GM10847 (cell line): ENCODE results near the gene MOV10L1.

Experiments
- POLR2A ChIP-seq: IDR thresholded peaks from 2 replicates; pipeline ENCODE4 v1.6.1; 2011; ENCODE audit not compliant: insufficient read length; ENCODE audit errors: extremely low read depth

Gene MOV10L1

DNA sequence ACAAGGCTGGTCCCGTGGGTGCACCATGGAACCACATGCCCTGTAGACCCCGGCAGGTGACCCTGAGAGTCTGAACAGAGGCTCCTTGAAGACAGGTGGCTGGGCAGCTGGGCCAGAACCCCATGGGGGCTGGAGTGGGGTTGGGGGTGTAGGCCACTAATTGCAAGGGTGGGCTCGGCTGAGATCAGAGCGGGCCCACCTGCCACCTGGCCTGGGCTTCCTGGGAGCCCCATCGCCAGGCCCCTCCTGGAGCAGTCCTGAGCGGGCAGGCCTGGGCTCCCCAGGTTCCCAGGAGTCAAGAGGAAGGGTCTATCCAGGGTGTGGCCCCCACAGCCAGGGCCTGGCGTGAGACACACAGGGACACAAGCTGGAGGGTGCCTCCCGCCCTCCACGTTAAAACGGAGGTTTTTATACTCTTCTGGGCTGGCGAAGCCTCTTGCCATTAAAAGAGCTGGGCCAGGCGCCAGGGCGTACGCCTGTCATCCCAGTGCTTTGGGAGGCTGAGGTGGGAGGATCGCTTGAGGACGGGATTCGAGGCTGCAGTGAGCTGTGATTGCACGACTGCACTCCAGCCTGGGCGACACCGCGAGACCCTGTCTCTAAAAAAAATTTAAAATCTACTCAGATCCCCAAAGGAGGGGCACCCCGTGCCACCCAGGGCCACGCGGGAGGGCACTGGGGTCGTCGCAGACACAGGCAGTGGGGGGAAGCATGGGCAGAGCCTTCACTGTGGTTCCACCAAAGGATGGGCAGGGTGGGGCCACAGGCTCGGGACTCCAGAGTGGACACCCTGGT lies 91.1 kb downstream of the MOV10L1 start:
- TF ChIP-seq POLR2A = no peak

DNA sequence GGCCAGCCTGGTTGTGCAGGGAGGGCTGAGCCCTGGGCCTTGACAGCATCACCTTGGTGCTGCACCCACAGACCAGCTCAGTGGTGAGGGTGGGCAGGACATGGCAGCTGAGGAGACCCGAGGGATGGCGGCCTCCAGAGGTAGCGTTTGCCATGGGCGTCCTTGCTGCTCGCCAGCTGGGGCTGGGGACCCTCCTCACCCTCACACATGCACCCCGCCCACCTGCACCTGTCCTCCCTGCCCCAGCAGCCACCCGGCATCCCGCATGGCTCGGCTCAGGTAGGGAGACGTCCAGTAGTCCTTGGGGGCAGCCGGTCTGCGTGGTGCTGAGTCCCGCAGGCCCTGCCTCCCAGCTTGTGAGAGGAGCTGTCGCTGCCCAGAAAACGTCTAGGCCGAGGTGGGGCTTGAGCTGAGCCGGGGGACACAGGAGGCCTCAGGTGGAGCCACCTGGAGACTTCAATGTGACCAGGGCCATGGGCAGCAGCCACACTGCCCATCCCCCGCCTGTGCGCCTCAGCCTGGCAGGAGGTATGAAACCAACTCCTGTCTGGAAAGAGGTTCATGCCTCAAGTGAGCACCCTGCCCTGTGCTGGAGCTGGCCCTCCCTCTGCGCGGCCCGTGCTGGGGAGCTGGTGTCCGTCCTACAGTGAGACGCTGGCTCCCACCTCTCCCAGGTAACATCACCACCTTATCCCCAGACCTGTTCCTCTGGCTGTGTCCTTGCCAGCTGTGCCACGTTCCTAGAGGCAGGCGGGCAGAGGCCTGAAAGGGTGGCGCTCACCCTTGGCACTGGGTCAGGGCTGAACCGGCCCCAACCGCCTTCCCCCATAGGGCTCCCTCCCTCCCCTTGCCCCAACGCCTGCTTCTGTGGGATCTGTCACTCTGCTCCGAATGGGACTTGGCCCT lies 92.6 kb downstream of the MOV10L1 start:
- no peak for TF ChIP-seq POLR2A

DNA sequence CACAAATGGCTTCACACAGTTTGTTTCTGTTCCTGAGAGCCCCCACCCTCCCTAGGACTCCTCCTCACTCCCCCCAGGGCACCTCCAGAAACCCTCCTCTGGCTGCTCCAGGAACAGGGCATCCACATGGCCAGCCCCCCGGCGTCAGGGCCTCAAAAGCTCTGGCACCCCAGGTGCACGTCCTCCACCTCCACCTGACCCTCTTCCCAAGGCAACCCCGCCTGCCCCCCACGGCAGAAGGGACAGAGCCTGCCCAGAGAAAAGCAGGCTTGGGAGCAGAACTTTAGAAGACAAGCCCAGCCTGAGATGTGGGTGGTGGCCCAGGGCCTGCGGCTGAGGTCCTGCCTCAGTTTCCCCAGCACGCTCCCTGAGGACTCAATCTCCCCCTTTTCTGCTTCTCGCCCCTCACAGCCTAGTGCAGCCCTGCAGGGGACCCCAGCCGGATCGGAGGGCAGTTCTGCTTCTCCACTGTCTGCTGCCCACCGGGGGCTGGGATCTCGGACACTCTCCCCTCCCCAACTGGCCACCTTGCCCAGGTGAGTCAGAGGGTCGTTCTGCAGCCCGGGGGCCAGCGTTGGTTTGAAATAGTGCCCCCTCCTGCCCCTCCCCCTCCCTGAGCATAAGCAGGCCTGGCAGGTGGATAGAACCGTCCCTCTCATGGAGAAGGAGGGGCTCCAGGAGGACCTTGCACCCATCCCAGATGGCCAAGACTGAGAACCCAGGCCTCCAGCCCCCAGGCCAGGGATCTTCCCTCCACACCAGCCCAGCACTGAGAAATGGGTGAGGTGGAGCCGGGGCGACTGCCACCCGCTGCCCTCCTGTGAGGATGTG lies 93.5 kb downstream of the MOV10L1 start:
- TF ChIP-seq POLR2A = no peak

DNA sequence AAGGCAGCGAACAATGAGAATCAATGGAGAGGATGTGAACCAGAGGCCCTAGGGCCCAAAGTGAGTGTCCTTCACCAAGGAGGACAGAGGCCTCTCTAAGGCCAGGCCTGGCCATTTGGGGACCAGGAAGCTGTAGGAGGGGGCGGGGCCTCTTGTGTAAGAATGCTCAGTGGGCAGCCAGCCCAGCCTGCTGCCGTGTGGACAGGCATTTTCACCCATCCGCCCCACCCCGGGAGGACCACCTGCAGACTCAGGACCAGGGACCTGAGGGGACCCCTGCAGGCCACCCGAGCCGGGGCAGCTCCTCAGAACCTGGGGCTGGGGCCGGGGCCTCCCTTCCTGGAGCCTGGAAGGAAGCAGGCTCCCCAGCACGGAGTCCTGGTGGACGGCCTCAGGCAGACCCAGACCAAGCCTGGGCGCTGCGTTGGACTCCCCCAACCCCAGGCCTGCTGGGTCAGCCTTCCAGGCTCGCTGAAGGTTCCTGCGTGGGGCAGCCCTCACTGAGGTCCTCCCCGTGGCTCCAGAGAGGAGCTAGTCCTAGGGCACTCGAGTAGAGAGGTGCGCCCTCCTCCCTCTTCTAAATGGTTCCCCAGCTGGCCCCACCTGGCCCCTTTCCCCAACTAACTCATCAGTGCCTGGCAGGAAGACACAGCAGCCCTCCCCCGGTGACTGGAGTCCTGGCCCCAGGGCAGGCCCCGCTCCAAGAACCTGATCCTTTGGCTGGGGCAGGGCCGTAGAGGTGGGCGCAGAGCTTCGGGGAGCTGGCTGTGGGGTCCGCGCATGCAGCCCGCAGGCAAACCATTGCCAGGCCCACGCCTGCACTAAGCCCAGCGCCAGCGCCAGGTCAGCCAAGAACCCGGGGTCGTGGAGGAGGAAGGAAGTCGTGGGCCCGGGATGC lies 94.4 kb downstream of the MOV10L1 start:
- no peak for TF ChIP-seq POLR2A

DNA sequence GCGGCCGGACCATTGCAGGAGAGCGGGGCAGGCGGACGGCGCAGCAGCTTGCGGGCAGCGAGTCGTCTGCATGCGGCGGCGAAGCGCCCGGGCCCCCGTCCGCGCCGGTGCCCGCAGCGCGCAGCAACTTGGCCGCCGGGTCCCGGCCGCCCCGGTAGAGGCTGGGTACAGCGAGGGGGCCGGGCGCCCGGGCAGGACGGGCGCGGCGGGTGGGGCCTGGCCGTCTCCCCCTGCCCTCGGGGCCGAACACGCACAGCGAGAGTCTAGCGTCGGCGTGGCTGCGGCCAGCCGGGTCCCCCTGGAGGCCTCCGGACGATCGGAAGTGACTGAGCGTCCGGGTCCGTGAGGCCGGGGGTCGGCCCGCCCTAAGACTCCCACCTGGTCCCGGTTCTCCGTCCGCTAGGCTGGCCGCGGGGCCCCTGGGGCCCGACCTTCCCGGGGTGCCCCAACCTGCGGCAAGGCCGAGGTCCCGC lies 95.1 kb downstream of the MOV10L1 start:
- no peak for TF ChIP-seq POLR2A

DNA sequence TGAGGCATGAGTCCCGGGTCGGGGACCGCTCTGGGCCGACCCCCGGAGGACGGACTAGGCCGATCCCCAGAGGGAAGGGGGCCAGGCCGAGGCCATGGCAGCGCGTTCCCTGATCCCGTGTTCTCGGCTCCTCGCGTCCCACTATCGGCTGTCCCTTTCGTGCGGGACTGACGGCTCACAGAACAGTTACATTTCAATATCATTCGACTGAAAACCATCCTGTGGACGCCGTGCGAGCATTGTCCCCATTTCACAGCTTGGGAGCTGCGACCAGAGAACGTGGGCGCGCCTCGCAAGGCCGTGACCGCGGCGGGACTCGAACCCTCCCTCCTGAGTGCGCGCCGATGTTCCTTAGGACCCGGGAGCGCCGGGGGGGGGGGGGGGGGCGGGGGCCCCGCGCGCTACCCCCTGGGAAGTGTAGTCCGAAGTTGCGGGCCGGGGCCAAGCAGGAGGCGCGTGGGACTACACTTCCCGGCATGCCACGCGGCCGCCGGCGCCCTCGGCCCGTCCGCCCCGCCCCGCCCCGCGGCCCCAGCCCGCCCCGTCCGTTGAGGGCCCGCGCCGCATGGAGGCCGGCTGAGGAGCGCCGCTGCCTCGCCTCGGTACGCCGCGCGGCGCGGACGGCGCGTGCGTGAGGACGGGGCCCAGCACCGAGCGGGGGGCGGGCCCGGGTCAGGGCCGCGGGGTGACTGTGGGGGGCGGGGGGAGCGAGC lies 95.7 kb downstream of the MOV10L1 start, which contains the start of gene TRABD:
Gene TRABD (plus strand): TSS at position 539 of the 713 bp plus-strand sequence. CDS start 7,148 bp downstream, outside the sequence.
- peak; percentile 66 for TF ChIP-seq POLR2A

DNA sequence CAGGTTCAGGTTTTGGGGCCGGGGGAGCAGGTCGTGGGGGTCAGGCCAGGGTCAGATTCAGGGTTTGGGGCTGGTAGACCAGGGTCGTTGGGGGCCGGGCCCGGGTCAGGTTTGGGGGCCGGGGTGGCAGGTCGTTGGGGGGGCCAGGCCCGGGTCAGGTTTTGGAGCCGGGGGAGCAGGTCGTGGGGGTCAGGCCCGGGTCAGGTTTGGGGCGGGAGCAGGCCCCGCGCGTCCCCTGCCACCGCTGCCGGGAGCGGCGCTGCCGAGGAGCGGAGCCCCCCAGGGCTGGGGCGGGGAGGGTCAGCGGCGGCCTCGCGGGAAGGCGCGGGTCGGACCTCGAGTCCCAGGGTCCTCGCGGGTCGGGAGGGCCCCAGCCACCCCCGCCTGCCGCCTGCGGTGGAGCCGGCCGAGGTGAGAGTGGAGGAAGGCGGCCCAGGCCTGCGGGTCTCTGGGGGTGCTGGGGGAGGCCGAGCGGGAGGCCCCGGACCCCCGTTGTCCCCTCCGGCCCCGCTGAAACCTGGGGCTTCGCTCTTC lies 96.4 kb downstream of the MOV10L1 start:
- TF ChIP-seq POLR2A = no peak

DNA sequence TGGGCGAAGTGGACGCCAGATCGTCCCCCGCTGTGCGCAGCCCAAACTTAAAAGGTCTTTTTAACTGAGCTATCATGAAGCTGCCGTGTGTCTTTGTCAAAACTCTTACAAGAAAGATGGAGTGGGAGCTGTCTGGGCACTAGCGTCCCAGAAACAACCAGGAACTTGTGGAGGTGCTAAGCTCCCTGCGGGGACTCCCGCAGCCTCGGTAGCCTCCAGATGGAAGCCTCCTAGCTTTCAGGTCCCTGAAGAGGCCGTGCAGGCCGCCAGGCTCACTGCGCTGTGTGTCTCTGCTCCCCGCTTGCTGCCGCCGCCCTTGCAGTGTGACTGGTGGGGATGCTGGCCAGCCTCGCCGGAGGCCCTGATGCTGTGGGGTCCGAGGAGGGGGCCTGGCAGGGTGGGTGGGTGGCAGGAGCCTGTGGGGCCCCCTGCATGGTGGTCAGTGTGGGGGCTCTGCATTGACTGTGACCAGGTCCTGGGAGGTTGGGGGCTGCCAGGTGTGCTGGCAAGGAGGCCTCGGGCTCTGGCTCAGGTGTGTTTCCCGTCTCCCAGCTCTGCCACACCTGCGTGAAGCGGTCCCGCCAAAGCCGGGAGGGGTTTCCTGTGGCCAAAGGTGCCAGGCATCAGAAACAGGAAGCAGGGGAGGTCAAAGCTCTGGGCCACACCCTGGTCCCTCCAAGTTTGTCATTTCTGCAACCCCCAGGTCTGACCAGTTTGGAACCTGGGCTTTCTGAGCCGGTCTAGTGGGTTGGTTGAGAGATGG lies 97.1 kb downstream of the MOV10L1 start:
- no peak for TF ChIP-seq POLR2A

DNA sequence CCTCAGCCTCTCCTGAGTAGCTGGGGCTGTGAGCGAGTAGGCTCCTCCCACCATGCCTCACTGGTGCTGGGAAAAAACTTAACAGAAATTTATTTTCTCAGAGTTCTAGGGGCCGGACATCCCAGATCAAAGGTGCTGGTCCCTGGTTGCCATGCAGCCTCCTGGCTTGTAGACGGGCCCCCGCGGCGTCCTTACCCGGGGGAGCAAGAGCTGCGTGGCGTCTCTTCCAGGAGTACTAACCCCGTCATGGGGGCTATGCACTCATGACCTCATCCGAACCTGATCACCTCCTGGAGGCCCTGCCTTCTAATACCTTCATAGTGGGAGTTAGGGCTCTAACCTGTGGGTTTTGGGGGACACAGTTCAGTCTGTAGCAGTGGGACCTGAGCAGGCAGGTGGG lies 98.5 kb downstream of the MOV10L1 start:
- no peak for TF ChIP-seq POLR2A

DNA sequence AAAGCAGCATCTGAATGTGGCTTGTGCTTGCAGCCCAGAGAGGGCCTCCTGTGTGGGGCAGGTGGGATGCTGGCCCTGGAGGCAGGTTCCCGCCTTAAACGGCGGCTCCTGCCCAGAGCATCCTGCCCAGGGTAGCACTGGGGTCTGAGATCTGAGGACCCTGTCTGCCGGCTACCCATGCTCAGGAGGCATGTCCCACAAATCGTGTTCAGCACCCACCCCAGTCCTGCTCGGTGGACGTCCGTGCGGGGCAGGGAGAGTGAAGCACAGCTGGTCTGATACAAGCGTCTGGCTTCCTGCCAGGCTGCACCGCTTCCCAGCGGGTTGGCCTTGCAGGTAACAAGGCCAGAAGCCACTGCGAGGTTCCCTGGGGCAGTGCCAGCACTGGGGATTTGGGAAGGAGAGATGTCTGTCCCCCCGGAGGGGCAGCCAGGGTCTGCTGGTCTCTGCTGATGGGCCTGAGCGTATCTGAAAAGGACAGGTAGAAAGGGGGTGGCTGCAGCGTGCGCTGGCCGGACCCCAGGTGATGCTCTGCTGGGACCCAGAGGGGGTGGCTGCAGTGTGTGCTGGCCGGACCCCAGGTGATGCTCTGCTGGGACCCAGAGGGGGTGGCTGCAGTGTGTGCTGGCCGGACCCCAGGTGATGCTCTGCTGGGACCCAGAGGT lies 99.5 kb downstream of the MOV10L1 start:
- no peak for TF ChIP-seq POLR2A

DNA sequence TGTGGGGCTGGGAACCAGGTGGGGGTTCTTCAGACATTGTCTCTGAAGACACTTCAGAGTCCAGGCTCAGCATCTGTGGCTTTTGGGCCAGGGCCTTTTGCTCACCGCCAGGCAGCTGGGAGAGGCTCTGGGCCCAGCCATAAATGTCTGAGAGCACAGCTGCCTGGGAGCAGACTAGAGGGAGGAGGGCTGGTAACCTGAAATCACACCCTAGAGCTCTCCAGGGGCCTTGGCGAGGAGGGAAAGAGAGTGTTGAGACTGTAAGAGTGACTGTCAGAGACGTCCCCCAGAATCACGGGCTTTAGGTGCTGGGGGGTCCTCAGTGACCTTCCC lies 100.0 kb downstream of the MOV10L1 start:
- TF ChIP-seq POLR2A = no peak
